Fibroblast of mammary gland (primary cell): Measurements from ENCODE around the gene ZNF454.

Experiments used
- DNase-seq: peaks from one replicate; pipeline ENCODE4 v3.0.0-alpha.2; 2010; ENCODE audit warnings: low read depth
- H3K4me3 ChIP-seq: 2 replicates; pipeline ENCODE4 v1.5.1; 2011; ENCODE audit warnings: low read depth, mild to moderate bottlenecking, low read length, moderate library complexity; ENCODE audit not compliant: control insufficient read depth
- TF ChIP-seq, protein P1 (sequence below): conservative IDR thresholded peaks from 2 replicates; pipeline ENCODE4 v1.5.1; 2011; ENCODE audit warnings: low read depth, low read length, inconsistent platforms; ENCODE audit not compliant: control insufficient read depth, insufficient read depth

Gene ZNF454

DNA sequence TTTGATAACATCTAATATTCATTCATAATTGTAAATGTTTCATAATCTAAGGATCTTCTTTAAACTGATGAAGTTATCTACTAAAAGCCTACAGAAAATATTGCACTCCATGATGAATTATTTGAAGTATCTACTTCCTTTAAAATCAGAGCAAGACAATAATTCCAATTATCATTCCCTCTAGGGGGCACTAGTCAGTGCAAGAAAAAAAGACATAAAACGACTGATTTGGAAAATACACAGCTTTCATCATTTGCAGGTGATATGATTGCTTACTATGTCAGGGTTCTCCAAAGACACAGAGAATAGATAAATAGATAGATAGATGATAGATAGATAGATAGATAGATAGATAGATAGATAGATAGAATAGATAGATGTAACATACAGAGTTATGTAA, 67.7 kb downstream of the ZNF454 start:
- TF ChIP-seq, protein P1, sequence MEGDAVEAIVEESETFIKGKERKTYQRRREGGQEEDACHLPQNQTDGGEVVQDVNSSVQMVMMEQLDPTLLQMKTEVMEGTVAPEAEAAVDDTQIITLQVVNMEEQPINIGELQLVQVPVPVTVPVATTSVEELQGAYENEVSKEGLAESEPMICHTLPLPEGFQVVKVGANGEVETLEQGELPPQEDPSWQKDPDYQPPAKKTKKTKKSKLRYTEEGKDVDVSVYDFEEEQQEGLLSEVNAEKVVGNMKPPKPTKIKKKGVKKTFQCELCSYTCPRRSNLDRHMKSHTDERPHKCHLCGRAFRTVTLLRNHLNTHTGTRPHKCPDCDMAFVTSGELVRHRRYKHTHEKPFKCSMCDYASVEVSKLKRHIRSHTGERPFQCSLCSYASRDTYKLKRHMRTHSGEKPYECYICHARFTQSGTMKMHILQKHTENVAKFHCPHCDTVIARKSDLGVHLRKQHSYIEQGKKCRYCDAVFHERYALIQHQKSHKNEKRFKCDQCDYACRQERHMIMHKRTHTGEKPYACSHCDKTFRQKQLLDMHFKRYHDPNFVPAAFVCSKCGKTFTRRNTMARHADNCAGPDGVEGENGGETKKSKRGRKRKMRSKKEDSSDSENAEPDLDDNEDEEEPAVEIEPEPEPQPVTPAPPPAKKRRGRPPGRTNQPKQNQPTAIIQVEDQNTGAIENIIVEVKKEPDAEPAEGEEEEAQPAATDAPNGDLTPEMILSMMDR: peak; percentile 26
- no peak overlapping the region for H3K4me3 ChIP-seq
- no peak for DNase-seq
